H1 (cell line): ENCODE data around the gene KCTD21. TPM values are rescaled to one million over a fixed set of nuclear protein-coding genes. Genes with fewer than 3 reads are reported as not detected.

Source experiments
- CTCF ChIA-PET: fragments of 300-600 bp; sonication (Branson Sonifier 250); formaldehyde crosslinking; loops from one replicate; lab custom pipeline; 2021; ENCODE audit not compliant: partially characterized antibody; lab: Charles Lee
- POLR2A ChIA-PET: fragments of 300-600 bp; sonication (Branson Sonifier 250); formaldehyde crosslinking; loops from one replicate; lab custom pipeline; 2021; ENCODE audit warnings: inconsistent platforms; ENCODE audit not compliant: partially characterized antibody; lab: Charles Lee
- DNase-seq, 2 experiments: peaks; one replicate each; pipeline versions ENCODE4 v3.0.0 to v3.0.0-alpha.2; 2010 to 2022; ENCODE audit warnings: low spot score in 2 of 2, low read depth in 1 of 2, mixed read lengths in 1 of 2
- FAIRE-seq: peaks from 2 replicates; lab custom pipeline; 2011; peaks lifted over from hg19 to GRCh38; lab: Jason Lieb, UNC
- H2AFZ ChIP-seq: 2 replicates; pipeline ENCODE4 v1.8.1; 2012; ENCODE audit warnings: low read length, inconsistent platforms
- H2AK5ac ChIP-seq: 2 replicates; pipeline ENCODE4 v1.6.1; 2013; ENCODE audit warnings: low read depth, low read length
- H2BK120ac ChIP-seq: replicated peaks from 2 replicates; pipeline ENCODE3; 2013; ENCODE audit warnings: low read depth, low read length, inconsistent platforms
- H2BK12ac ChIP-seq: 2 replicates; pipeline ENCODE4 v1.6.1; 2013; ENCODE audit warnings: low read depth, low read length
- H2BK15ac ChIP-seq: 2 replicates; pipeline ENCODE4 v1.6.1; 2013; ENCODE audit warnings: low read length
- H2BK20ac ChIP-seq: 2 replicates; pipeline ENCODE4 v1.6.1; 2013; ENCODE audit warnings: low read length
- H2BK5ac ChIP-seq: 2 replicates; pipeline ENCODE4 v1.6.1; 2013; ENCODE audit warnings: low read depth, low read length
- H3K14ac ChIP-seq: 2 replicates; pipeline ENCODE4 v1.6.1; 2013; ENCODE audit warnings: inconsistent platforms; ENCODE audit not compliant: insufficient read length
- H3K18ac ChIP-seq: 2 replicates; pipeline ENCODE4 v1.6.1; 2013; ENCODE audit warnings: low read length; ENCODE audit errors: extremely low read depth
- H3K23ac ChIP-seq: 2 replicates; pipeline ENCODE4 v1.6.1; 2013; ENCODE audit warnings: inconsistent platforms; ENCODE audit not compliant: insufficient read length
- H3K23me2 ChIP-seq: 2 replicates; pipeline ENCODE4 v1.6.1; 2013; ENCODE audit warnings: low read depth, low read length
- H3K27ac ChIP-seq: 2 replicates; pipeline ENCODE4 v1.6.1; 2011; ENCODE audit warnings: low read depth, low read length, inconsistent platforms
- H3K27me3 ChIP-seq, 4 experiments: replicated peaks in 1 of 4; 1 replicate in 1 of 4; 2 replicates in 3 of 4; pipeline versions ENCODE4 v1.6.1 to v1.8.1; 2011 to 2013; ENCODE audit warnings: low read length in 3 of 4, mild to moderate bottlenecking in 3 of 4, inconsistent platforms in 2 of 4, mixed read lengths in 2 of 4, moderate library complexity in 1 of 4; ENCODE audit not compliant: control insufficient read depth in 3 of 4, insufficient read depth in 3 of 4; ENCODE audit errors: extremely low read depth in 1 of 4
- H3K36me3 ChIP-seq, 4 experiments: 2 replicates each; pipeline versions ENCODE4 v1.6.1 to v1.8.1; 2011 to 2013; ENCODE audit warnings: mild to moderate bottlenecking in 4 of 4, low read length in 3 of 4, moderate library complexity in 2 of 4, control low read depth in 1 of 4, inconsistent platforms in 1 of 4; ENCODE audit not compliant: insufficient read depth in 4 of 4, control insufficient read depth in 2 of 4
- H3K4ac ChIP-seq: replicated peaks from 2 replicates; pipeline ENCODE3; 2013; ENCODE audit warnings: low read length, low read depth, mixed read lengths, inconsistent platforms; ENCODE audit not compliant: insufficient read length
- H3K4me1 ChIP-seq, 4 experiments: replicated peaks in 1 of 4; 1 replicate in 1 of 4; 2 replicates in 3 of 4; pipeline versions ENCODE4 v1.6.1 to v1.8.1; 2011 to 2013; ENCODE audit warnings: low read length in 3 of 4, inconsistent platforms in 2 of 4, mixed read lengths in 1 of 4; ENCODE audit not compliant: insufficient read depth in 4 of 4, control insufficient read depth in 3 of 4
- H3K4me2 ChIP-seq, 2 experiments: 2 replicates each; pipeline versions ENCODE4 v1.6.1 to v1.8.1; 2011 to 2013; ENCODE audit warnings: low read depth in 2 of 2, low read length in 2 of 2, control low read depth in 1 of 2, inconsistent platforms in 1 of 2, mild to moderate bottlenecking in 1 of 2; ENCODE audit not compliant: insufficient read depth in 1 of 2
- H3K4me3 ChIP-seq, 4 experiments: fragments of 200-600, 300-600 bp in 1 of 4; sonication (generic), shearing (Covaris generic), sonication (Bioruptor Twin) in 1 of 4; 2 replicates each; pipeline versions ENCODE4 v1.5.1 to v1.8.1; 2011 to 2016; ENCODE audit warnings: low read length in 4 of 4, low read depth in 3 of 4, control low read depth in 2 of 4, inconsistent platforms in 2 of 4, mild to moderate bottlenecking in 2 of 4, mixed read lengths in 1 of 4, moderate library complexity in 1 of 4; ENCODE audit not compliant: insufficient read depth in 2 of 4; ENCODE audit errors: extremely low read depth in 1 of 4
- H3K56ac ChIP-seq: replicated peaks from 2 replicates; pipeline ENCODE3; 2013; ENCODE audit warnings: low read depth, mild to moderate bottlenecking, mixed read lengths, low read length, inconsistent platforms; ENCODE audit not compliant: insufficient read length
- H3K79me1 ChIP-seq: 2 replicates; pipeline ENCODE4 v1.6.1; 2013; ENCODE audit warnings: low read depth, low read length, control low read depth
- H3K79me2 ChIP-seq, 2 experiments: 2 replicates each; pipeline versions ENCODE4 v1.6.1 to v1.8.1; 2012 to 2013; ENCODE audit warnings: low read length in 2 of 2, mild to moderate bottlenecking in 2 of 2, inconsistent platforms in 1 of 2; ENCODE audit not compliant: insufficient read depth in 2 of 2, control insufficient read depth in 1 of 2
- H3K9ac ChIP-seq, 4 experiments: replicated peaks in 1 of 4; 1 replicate in 1 of 4; 2 replicates in 3 of 4; pipeline versions ENCODE4 v1.6.1 to v1.8.1; 2011 to 2013; ENCODE audit warnings: low read depth in 3 of 4, low read length in 3 of 4, control low read depth in 2 of 4, mild to moderate bottlenecking in 2 of 4, moderate library complexity in 2 of 4, inconsistent platforms in 1 of 4; ENCODE audit errors: extremely low read depth in 1 of 4
- H3K9me3 ChIP-seq, 2 experiments: 2 replicates each; pipeline versions ENCODE4 v1.6.1 to v1.8.1; 2012 to 2013; ENCODE audit warnings: mild to moderate bottlenecking in 2 of 2, moderate library complexity in 2 of 2, control low read depth in 1 of 2, inconsistent platforms in 1 of 2, low read depth in 1 of 2, low read length in 1 of 2, mixed read lengths in 1 of 2; ENCODE audit not compliant: insufficient read depth in 2 of 2
- H4K20me1 ChIP-seq, 2 experiments: replicated peaks in 1 of 2; 2 replicates each; pipeline versions ENCODE3 to v1.8.1; 2011 to 2013; ENCODE audit warnings: inconsistent platforms in 2 of 2, low read length in 2 of 2, mild to moderate bottlenecking in 1 of 2; ENCODE audit not compliant: insufficient read depth in 2 of 2, control insufficient read depth in 1 of 2
- H4K5ac ChIP-seq: 2 replicates; pipeline ENCODE4 v1.6.1; 2013; ENCODE audit warnings: low read length, low read depth, mixed read lengths, inconsistent platforms; ENCODE audit not compliant: insufficient read length
- H4K8ac ChIP-seq: 2 replicates; pipeline ENCODE4 v1.8.0; 2013; ENCODE audit warnings: mild to moderate bottlenecking, moderate library complexity, low read length, inconsistent platforms; ENCODE audit not compliant: insufficient read depth; ENCODE audit errors: extremely low read depth
- H4K91ac ChIP-seq: replicated peaks from 2 replicates; pipeline ENCODE3; 2013; ENCODE audit warnings: low read length, mixed read lengths, inconsistent platforms; ENCODE audit not compliant: insufficient read length
- CREB1 ChIP-seq: IDR thresholded peaks from 2 replicates; pipeline ENCODE4 v1.6.1; 2012; ENCODE audit warnings: inconsistent platforms
- EZH2 ChIP-seq: fragments of 200-600 bp; sonication (generic); IDR thresholded peaks from 2 replicates; pipeline ENCODE4 v1.7.1; 2012; ENCODE audit warnings: low read depth, mild to moderate bottlenecking, moderate library complexity, low read length, inconsistent platforms; ENCODE audit not compliant: severe bottlenecking
- JUN ChIP-seq: IDR thresholded peaks from 2 replicates; pipeline ENCODE4 v1.6.1; 2011; ENCODE audit warnings: low read depth, mild to moderate bottlenecking, improper control_type of control experiment, low read length
- WGBS, 2 experiments: shearing (Covaris generic) in 1 of 2; methylation state at CpG; one replicate each; pipeline versions ENCODE4 v1.1.6 to v1.1.7; 2013 to 2015; ENCODE audit warnings: low lambda C conversion rate in 2 of 2, mixed read lengths in 2 of 2, inconsistent platforms in 1 of 2, low coverage in 1 of 2, missing lambda C conversion rate in 1 of 2; ENCODE audit not compliant: insufficient replicate concordance in 2 of 2, insufficient coverage in 1 of 2, insufficient read length in 1 of 2; ENCODE audit errors: extremely low coverage in 1 of 2, missing lambda C conversion rate in 1 of 2; 5-methylcytosine and 5-hydroxymethylcytosine counted together
- polyA plus RNA-seq, 7 experiments: library from polyadenylated mRNA; depleted of rRNA in 3 of 7; stranded (reverse) in 5 of 7; unstranded in 2 of 7; fragments of >200 nt in 5 of 7; fragments of 200-250 nt in 2 of 7; gene quantifications; 1 replicate in 5 of 7; 2 replicates in 1 of 7; 4 replicates in 1 of 7; pipeline versions ENCODE4 v1.2.1 to v1.2.3, GENCODE V29; 2011 to 2013; ENCODE audit warnings: missing spikeins in 2 of 7, mixed read lengths in 2 of 7
- total RNA-seq: library from RNA; stranded (reverse); fragmentation: NEBNext Ultra II Directional; extraction: Animal tissue kit (Norgen Biotek cat#: 25700); gene quantifications from 2 replicates; pipeline ENCODE4 v1.2.1, GENCODE V29; 2021

KCTD21 gene
- total and polyA plus RNA-seq, 2 of the 8 experiments (the other 6 are each of a cell fraction or from before 2014, with no cell fraction given): 3.2 to 4.1 TPM

DNA sequence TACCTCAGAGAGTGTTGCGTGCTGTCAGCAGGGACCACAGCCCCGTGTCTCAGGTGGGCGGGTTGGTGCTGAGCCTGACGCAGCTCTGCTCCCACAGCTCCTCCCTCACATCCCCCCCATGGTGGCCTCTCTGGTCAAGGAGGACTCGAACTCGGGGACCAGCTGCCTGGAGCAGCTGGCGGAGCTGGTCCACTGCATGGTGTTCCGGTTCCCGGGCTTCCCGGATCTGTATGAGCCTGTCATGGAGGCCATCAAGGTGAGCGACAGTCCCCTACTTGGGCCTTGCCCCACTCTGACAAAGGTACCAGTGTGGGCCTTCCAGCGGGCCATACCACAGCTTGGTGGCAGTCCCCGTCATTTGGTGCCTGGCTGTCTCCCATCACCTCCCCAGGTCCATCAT, 12.1 kb upstream of the KCTD21 start:
- no peak overlapping the region for H4K5ac ChIP-seq
- H3K23me2 ChIP-seq: no peaks in the 10 kb centered on the region
- no peak overlapping the region for H3K4me3 ChIP-seq
- no peak overlapping the region for H2AK5ac ChIP-seq
- no peak overlapping the region for H2BK120ac ChIP-seq
- H3K23ac ChIP-seq: no peak overlapping the region
- no peaks in the 10 kb centered on the region for H3K79me2 ChIP-seq
- H3K4ac ChIP-seq: no peak overlapping the region
- H2BK15ac ChIP-seq: no peak overlapping the region
- H4K20me1 ChIP-seq: peaks cover 0 to 4% of the 10 kb centered on the region in 2 experiments
- WGBS, 2 experiments: 95% methylated on average over 13 of the region's 13 CpGs; no CpG with 5 or more reads in 1 of the 2 experiments
- no peaks in the 10 kb centered on the region for H3K9me3 ChIP-seq
- no peak overlapping the region for H4K91ac ChIP-seq
- FAIRE-seq (no peak), DNase-seq (no peak)
- no peak overlapping the region for H3K18ac ChIP-seq
- H2BK5ac ChIP-seq: no peak overlapping the region
- H3K56ac ChIP-seq: no peak overlapping the region
- H3K4me1 ChIP-seq: no peaks in the 10 kb centered on the region
- CTCF ChIA-PET: interaction anchor here (0.7 to 0.9 kb wide), 2 partner anchors 24 to 364 kb away, joined by 3 read pairs; no protein-coding TSS in a partner anchor
- no peak overlapping the region; the same call in 1 of the 2 replicates for H4K8ac ChIP-seq
- H3K14ac ChIP-seq: no peak overlapping the region
- no peak overlapping the region for H3K4me2 ChIP-seq
- POLR2A ChIA-PET: interaction anchor here (1.3 to 4.2 kb wide), 2 partner anchors 11 to 12 kb away, joined by 3 to 16 read pairs; partner anchors contain the start of genes KCTD21 and USP35
- no peak overlapping the region for H3K27ac ChIP-seq
- no peaks in the 10 kb centered on the region; a peak in 1 of 8 replicates for H3K36me3 ChIP-seq
- no peaks in the 10 kb centered on the region for H3K79me1 ChIP-seq
- no peaks in the 10 kb centered on the region for H3K27me3 ChIP-seq
- H3K9ac ChIP-seq: no peak overlapping the region; a peak in 1 of 7 replicates
- H2AFZ ChIP-seq: no peak overlapping the region
- no peak overlapping the region for H2BK12ac ChIP-seq
- no peak overlapping the region for H2BK20ac ChIP-seq
- TF ChIP-seq CREB1: no peak
- TF ChIP-seq JUN: no peak
- no peak for TF ChIP-seq EZH2
